NB4 (cell line): ENCODE results near the gene SHISA8.

Experiments
- DNase-seq: peaks from one replicate; pipeline ENCODE4 v3.0.0; 2010; ENCODE audit warnings: low read depth
- H3K4me3 ChIP-seq: one replicate; pipeline ENCODE4 v1.5.1; 2011; ENCODE audit warnings: mild to moderate bottlenecking, low read depth, low read length, moderate library complexity
- MYC ChIP-seq: IDR thresholded peaks from 2 replicates; pipeline ENCODE4 v1.6.1; 2011; ENCODE audit warnings: low read depth, low read length
- POLR2A ChIP-seq: IDR thresholded peaks from 2 replicates; pipeline ENCODE4 v1.6.1; 2011; ENCODE audit warnings: mild to moderate bottlenecking; ENCODE audit not compliant: insufficient read length; ENCODE audit errors: extremely low read depth
- TF ChIP-seq, protein P1 (sequence below): IDR thresholded peaks from 2 replicates; pipeline ENCODE4 v1.6.1; 2011; ENCODE audit warnings: low read depth, low read length
- TF ChIP-seq, protein P2 (sequence below): IDR thresholded peaks from one replicate; pipeline ENCODE4 v1.5.1; 2012; ENCODE audit warnings: low read depth, low read length

Gene SHISA8

DNA sequence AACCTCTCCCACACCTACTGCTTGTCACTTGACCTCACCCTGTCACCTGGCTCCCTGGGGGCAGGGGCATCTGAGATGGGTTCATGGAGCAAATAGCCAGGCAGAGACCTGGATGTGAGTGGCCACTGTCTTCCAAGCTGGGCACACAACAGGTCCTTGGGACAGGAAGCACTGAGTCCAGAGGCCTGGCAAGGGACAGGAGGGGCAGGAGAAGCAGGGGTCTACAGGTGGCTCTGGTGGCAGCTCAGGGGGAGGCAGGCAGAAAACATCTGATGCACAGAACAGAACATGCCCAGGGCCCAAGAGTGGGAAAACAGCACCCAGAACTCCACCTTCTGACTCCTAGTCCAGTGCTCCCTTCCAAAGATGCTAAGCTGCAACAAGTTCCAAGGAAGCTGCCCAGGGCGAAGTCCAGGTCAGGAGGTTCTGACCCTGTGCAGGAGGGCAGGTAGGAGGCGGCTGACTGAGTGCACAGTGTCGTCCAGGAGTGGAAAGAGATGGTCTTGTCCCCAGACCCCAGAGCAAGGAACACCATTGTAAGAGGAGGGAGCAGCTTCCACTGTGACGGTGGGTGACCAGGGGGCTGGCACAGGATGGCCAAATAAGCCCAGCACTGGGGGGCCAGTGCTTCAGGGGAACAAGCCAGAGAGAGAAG, 8.2 kb upstream of the SHISA8 start:
- H3K4me3 ChIP-seq, result no peak overlapping the region
- TF ChIP-seq POLR2A (no peak), MYC (no peak)
- TF ChIP-seq, protein P1, sequence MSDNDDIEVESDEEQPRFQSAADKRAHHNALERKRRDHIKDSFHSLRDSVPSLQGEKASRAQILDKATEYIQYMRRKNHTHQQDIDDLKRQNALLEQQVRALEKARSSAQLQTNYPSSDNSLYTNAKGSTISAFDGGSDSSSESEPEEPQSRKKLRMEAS, result no peak
- TF ChIP-seq, protein P2, sequence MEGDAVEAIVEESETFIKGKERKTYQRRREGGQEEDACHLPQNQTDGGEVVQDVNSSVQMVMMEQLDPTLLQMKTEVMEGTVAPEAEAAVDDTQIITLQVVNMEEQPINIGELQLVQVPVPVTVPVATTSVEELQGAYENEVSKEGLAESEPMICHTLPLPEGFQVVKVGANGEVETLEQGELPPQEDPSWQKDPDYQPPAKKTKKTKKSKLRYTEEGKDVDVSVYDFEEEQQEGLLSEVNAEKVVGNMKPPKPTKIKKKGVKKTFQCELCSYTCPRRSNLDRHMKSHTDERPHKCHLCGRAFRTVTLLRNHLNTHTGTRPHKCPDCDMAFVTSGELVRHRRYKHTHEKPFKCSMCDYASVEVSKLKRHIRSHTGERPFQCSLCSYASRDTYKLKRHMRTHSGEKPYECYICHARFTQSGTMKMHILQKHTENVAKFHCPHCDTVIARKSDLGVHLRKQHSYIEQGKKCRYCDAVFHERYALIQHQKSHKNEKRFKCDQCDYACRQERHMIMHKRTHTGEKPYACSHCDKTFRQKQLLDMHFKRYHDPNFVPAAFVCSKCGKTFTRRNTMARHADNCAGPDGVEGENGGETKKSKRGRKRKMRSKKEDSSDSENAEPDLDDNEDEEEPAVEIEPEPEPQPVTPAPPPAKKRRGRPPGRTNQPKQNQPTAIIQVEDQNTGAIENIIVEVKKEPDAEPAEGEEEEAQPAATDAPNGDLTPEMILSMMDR, result no peak
- DNase-seq, result no peak

GRCh38 chr22:41922328-41922727, 7.5 kb upstream of the SHISA8 start:
- DNase-seq, result no peak
- TF ChIP-seq, protein P1, result no peak
- TF ChIP-seq, protein P2, result no peak
- TF ChIP-seq POLR2A (no peak), MYC (no peak)
- no peak overlapping the region for H3K4me3 ChIP-seq

DNA sequence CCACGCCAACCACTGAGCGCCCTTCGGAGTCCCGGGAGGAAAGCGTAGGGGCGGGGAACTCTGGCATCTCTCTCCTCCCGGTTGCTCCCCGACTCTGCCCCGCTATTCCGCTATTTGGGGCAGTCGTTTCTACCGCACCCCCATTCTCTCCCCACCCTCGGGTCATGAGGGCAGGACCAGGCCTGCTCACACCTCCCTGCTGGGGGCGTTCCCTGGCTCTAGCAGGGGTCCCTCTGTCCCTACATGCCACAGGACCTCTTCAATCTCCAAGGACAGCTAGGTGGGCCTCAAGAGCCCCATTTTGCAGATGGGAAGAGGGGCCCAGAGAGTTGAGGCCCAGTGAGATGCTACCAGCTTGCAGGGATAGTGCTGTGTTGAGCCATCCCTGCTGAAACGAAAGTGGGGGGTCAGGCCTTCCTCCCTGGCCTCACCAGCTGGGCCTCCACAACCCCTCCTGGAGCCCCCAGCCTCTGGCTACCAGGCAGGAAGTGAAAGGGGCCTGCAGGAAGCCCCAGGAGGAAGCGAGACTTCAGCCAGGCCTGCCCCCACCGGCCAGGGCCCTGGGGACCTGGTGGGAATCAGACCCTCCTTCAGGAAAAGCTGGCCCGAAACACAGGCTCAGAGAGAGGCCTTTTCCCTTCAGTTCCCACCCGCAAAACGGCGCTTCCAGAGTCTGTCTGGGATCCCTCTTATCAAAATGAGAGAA, 5.5 kb upstream of the SHISA8 start:
- H3K4me3 ChIP-seq, result no peak overlapping the region
- TF ChIP-seq, protein P1, result no peak
- TF ChIP-seq, protein P2, result no peak
- TF ChIP-seq MYC, result no peak
- TF ChIP-seq POLR2A, result no peak

DNA sequence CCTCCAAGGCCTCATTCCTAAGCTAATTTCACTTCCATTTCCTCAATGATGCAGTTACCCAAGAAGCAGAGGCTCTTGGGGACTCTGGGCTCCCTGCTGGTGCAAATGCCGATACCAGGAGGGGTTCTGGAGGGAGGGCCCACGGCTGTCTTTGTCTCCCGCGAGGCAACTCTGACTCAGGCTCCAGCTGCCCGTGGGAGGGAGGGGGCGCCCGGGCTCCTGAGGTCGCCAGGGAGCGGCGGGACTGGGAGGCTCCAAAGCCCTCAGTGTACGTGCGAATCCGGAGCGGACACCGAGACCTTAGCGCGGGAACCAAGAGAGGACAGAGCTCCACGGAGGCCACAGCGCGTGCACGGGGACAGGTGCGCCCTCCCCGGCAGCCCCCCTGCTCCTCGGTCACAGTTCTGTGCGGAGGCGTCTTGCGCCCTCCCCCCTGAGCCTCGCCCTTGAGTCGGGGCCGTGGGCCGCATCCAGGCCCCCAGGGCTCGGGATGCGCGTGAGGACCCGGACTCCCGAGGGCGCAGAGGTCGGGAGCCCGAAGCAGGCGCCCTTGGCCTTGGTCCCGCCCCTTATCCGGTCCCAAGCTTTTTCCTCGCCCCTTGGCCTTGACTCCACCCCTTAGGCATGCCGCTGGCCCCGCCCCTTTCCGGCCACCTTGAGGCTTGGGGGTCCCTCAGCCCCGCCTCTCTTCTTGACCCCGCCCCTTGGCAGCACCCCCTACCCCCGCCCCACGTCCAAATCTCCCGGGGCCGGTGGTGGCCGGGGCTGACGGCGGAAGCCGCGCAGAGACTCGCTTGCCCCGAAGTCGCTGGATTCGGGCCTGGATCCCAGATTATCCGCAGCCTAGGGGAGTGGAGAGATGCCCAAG, 4.7 kb upstream of the SHISA8 start:
- H3K4me3 ChIP-seq, result no peak overlapping the region
- TF ChIP-seq, protein P2, result no peak
- TF ChIP-seq, protein P1, result no peak
- TF ChIP-seq MYC (no peak), POLR2A (no peak)
- DNase-seq, result peak; percentile 78

More for the DNA sequence above, 5.5 kb upstream of the SHISA8 start:
- DNase-seq, result no peak

- no peak overlapping the region for H3K4me3 ChIP-seq
- TF ChIP-seq POLR2A, result no peak
- TF ChIP-seq, protein P1, result no peak
- TF ChIP-seq, protein P2, result no peak
- no peak for TF ChIP-seq MYC
- peak; percentile 73 for DNase-seq
Observed at GRCh38 chr22:41917903-41918791, 3.3 kb upstream of the SHISA8 start.
